Esophagus squamous epithelium (tissue), 4 donors: ENCODE measurements around the gene VAT1L.

Source experiments
- POLR2A ChIP-seq, 4 donors: fragments of 450-650 bp; IDR thresholded peaks; one replicate each; pipeline ENCODE4 v1.6.1; 2017; ENCODE audit warnings: antibody characterized with exemption in 4 of 4, mild to moderate bottlenecking in 4 of 4, moderate library complexity in 3 of 4
- TF ChIP-seq, protein P1 (sequence below), 6 experiments: fragments of 450-650 bp in 4 of 6; fragments of 200-600 bp in 2 of 6; sonication (generic) in 2 of 6; IDR thresholded peaks; one replicate each; pipeline ENCODE4 v1.5.1; 2016 to 2019; ENCODE audit warnings: antibody characterized with exemption in 6 of 6, mild to moderate bottlenecking in 4 of 6, moderate library complexity in 4 of 6

DNA sequence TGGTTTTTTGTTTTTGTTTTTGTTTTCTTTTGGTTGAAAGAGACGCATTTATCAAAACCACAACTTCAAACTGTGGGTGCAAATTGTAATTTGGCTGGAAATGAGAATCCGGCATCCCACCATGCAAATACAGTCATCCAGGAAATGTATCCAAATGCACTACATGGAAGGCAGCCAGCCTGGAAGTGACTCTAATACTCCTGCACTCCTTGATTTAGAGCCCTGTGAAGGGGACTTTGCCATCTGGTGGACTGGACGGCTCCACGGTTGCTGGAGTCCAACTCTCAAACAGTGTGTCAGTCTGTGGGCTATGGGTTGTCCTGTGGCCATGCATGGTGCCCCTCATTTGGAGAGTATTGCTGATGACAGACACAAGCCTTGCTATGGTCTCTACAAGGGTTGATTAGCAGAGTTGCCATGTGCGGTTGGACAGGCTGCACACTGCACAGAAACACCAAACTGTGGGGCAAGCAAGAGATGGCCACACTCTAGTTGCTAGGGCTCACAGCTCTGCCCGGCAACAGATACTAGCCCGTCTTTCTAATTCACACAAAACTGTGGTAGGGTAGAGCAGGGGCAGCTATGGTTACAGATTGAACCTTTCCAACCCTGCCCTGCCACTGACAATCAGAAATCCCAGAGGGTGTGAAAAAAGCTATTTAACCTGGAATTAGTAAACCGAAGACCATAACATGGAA lies 62.4 kb downstream of the VAT1L start:
- TF ChIP-seq POLR2A (IDR thresholded peaks at IDR 0.05), result no peak
- TF ChIP-seq, protein P1, sequence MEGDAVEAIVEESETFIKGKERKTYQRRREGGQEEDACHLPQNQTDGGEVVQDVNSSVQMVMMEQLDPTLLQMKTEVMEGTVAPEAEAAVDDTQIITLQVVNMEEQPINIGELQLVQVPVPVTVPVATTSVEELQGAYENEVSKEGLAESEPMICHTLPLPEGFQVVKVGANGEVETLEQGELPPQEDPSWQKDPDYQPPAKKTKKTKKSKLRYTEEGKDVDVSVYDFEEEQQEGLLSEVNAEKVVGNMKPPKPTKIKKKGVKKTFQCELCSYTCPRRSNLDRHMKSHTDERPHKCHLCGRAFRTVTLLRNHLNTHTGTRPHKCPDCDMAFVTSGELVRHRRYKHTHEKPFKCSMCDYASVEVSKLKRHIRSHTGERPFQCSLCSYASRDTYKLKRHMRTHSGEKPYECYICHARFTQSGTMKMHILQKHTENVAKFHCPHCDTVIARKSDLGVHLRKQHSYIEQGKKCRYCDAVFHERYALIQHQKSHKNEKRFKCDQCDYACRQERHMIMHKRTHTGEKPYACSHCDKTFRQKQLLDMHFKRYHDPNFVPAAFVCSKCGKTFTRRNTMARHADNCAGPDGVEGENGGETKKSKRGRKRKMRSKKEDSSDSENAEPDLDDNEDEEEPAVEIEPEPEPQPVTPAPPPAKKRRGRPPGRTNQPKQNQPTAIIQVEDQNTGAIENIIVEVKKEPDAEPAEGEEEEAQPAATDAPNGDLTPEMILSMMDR (IDR thresholded peaks at IDR 0.05), result no peak
